ENCODE measurements around the gene PTPRQ.

DNA sequence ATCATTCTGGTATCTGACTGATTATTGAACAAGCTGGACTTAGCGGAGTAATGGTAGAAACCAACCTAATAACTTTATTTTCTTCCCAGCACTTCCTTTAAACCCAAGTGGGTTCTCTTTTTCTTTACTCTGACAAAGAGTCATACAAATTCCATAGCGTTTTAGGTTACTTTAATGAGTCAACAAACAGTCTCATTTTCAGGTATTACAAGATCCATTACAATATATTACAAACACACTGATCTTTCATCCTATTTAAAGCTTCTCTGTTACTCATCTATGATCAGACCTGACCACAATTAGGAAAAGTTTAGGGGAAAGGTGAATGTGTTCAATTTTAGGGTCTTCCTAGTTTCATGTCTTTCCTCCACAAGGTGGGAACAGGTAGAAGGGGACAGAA lies 39.4 kb upstream of the PTPRQ start:
- TF ChIP-seq EP300 (IDR thresholded peaks at IDR 0.05; ENCODE audit: borderline replicate concordance in 1 of 2, low read depth in 2 of 2, low read length in 2 of 2) (no peak), EZH2 (IDR thresholded peaks at IDR 0.05; ENCODE audit: low read depth, low read length, severe bottlenecking) (no peak), CEBPB (IDR thresholded peaks at IDR 0.05; ENCODE audit: low read depth, low read length) (no peak), NANOG (IDR thresholded peaks at IDR 0.05; ENCODE audit: insufficient read depth, low read depth, low read length, poor library complexity, severe bottlenecking) (no peak), CTCF (IDR thresholded peaks at IDR 0.05; ENCODE audit: control extremely low read depth in 1 of 3, insufficient read depth in 1 of 3, low read depth in 1 of 3, low read length in 3 of 3) (no peak), POU5F1 (IDR thresholded peaks at IDR 0.05; ENCODE audit: low read depth, low read length) (no peak), POLR2A (IDR thresholded peaks at IDR 0.05; ENCODE audit: control extremely low read depth in 1 of 2, low read depth in 2 of 2, low read length in 2 of 2) (no peak), CREB1 (IDR thresholded peaks at IDR 0.05) (no peak), KDM5A (IDR thresholded peaks at IDR 0.05; ENCODE audit: low read length) (no peak), POLR2AphosphoS5 (IDR thresholded peaks at IDR 0.05; ENCODE audit: low read depth, low read length) (no peak), EGR1 (IDR thresholded peaks at IDR 0.05; ENCODE audit: borderline replicate concordance, low read depth, low read length) (no peak), GABPA (IDR thresholded peaks at IDR 0.05; ENCODE audit: borderline replicate concordance, insufficient read depth, low read length) (no peak), TBP (IDR thresholded peaks at IDR 0.05; ENCODE audit: low read depth, low read length) (no peak)
- TF ChIP-seq, protein P1, sequence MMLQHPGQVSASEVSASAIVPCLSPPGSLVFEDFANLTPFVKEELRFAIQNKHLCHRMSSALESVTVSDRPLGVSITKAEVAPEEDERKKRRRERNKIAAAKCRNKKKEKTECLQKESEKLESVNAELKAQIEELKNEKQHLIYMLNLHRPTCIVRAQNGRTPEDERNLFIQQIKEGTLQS (IDR thresholded peaks at IDR 0.05; ENCODE audit: insufficient read depth, low read depth, low read length), result no peak

Data from H1 (cell line).